WTC11 (cell line): ENCODE results near the gene ARHGAP15. TPM values are rescaled to one million over a fixed set of nuclear protein-coding genes. Genes with fewer than 3 reads are reported as not detected.

ENCODE experiments used
- ATAC-seq: fragments of 200-7000 bp; cut with Tn5 transposase; 2 replicates; pipeline ENCODE4 v1.10.0; 2021; ENCODE audit warnings: mild to moderate bottlenecking, moderate library complexity
- CTCF ChIA-PET: fragments of 300-600 bp; sonication (Branson Sonifier 250); formaldehyde crosslinking; loops from one replicate; lab custom pipeline; 2021; ENCODE audit warnings: antibody characterized with exemption; lab: Charles Lee
- POLR2A ChIA-PET: fragments of 350-600 bp; sonication (Branson Sonifier 250); formaldehyde crosslinking; loops from one replicate; lab custom pipeline; 2021; ENCODE audit warnings: antibody characterized with exemption; lab: Charles Lee
- DNase-seq: peaks from one replicate; pipeline ENCODE4 v3.0.0; 2021; ENCODE audit warnings: low spot score
- H3K27ac Mint-ChIP-seq: 2 replicates; pipeline ENCODE4 v1.8.0; 2021; ENCODE audit warnings: mixed read lengths
- H3K27me3 Mint-ChIP-seq: 2 replicates; pipeline ENCODE4 v1.8.0; 2021; ENCODE audit warnings: low read depth, mild to moderate bottlenecking, moderate library complexity, mixed read lengths
- H3K36me3 Mint-ChIP-seq: 2 replicates; pipeline ENCODE4 v1.8.0; 2021; ENCODE audit warnings: mixed read lengths
- H3K4me1 Mint-ChIP-seq: 2 replicates; pipeline ENCODE4 v1.8.0; 2022; ENCODE audit warnings: mixed read lengths
- H3K4me3 Mint-ChIP-seq: 2 replicates; pipeline ENCODE4 v1.8.0; 2021; ENCODE audit warnings: mild to moderate bottlenecking, moderate library complexity, mixed read lengths
- H3K9me3 Mint-ChIP-seq: 2 replicates; pipeline ENCODE4 v1.8.0; 2021; ENCODE audit warnings: mixed read lengths
- AR ChIP-seq: fragments of 250-450 bp; sonication (Bioruptor Pico); IDR thresholded peaks from 2 replicates; pipeline ENCODE4 v1.9.0; 2021; ENCODE audit warnings: mild to moderate bottlenecking
- CREM ChIP-seq: sonication (generic); formaldehyde crosslinking; IDR thresholded peaks from 2 replicates; pipeline ENCODE4 v1.8.1; 2022; ENCODE audit warnings: mild to moderate bottlenecking, missing genetic modification reagents, moderate library complexity
- ERG ChIP-seq: fragments of 250-450 bp; sonication (Bioruptor Pico); IDR thresholded peaks from 2 replicates; pipeline ENCODE4 v1.8.0; 2021; ENCODE audit warnings: mild to moderate bottlenecking
- GABPB1 ChIP-seq: sonication (generic); formaldehyde crosslinking; IDR thresholded peaks from 2 replicates; pipeline ENCODE4 v1.8.1; 2023; ENCODE audit warnings: mild to moderate bottlenecking, missing genetic modification reagents
- MLX ChIP-seq: sonication (generic); formaldehyde crosslinking; IDR thresholded peaks from 2 replicates; pipeline ENCODE4 v1.8.1; 2023; ENCODE audit warnings: mild to moderate bottlenecking, missing genetic modification reagents, moderate library complexity
- NFATC4 ChIP-seq: fragments of 250-450 bp; sonication (Bioruptor Pico); IDR thresholded peaks from 2 replicates; pipeline ENCODE4 v1.9.0; 2021; ENCODE audit warnings: mild to moderate bottlenecking
- NR3C1 ChIP-seq: sonication (generic); formaldehyde crosslinking; conservative IDR thresholded peaks from 2 replicates; pipeline ENCODE4 v1.8.1; 2023; ENCODE audit warnings: low read depth, mild to moderate bottlenecking, missing genetic modification reagents
- PRDM15 ChIP-seq: sonication (generic); formaldehyde crosslinking; IDR thresholded peaks from 2 replicates; pipeline ENCODE4 v1.8.0; 2022; ENCODE audit warnings: missing genetic modification reagents
- RELA ChIP-seq: sonication (generic); formaldehyde crosslinking; IDR thresholded peaks from 2 replicates; pipeline ENCODE4 v1.8.1; 2022; ENCODE audit warnings: missing genetic modification reagents, mild to moderate bottlenecking, borderline replicate concordance
- USF1 ChIP-seq: sonication (generic); formaldehyde crosslinking; IDR thresholded peaks from 2 replicates; pipeline ENCODE4 v1.8.0; 2022; ENCODE audit warnings: mild to moderate bottlenecking, missing genetic modification reagents
- ZNF219 ChIP-seq: sonication (generic); formaldehyde crosslinking; IDR thresholded peaks from 2 replicates; pipeline ENCODE4 v1.8.0; 2023; ENCODE audit warnings: missing genetic modification reagents, mild to moderate bottlenecking, borderline replicate concordance
- ZNF281 ChIP-seq: sonication (generic); formaldehyde crosslinking; IDR thresholded peaks from 2 replicates; pipeline ENCODE4 v1.8.0; 2023; ENCODE audit warnings: mild to moderate bottlenecking, missing genetic modification reagents
- ZNF671 ChIP-seq: fragments of 250-450 bp; sonication (Bioruptor Pico); IDR thresholded peaks from 2 replicates; pipeline ENCODE4 v1.8.0; 2021; ENCODE audit warnings: mild to moderate bottlenecking
- ZSCAN18 ChIP-seq: fragments of 250-450 bp; sonication (Bioruptor Pico); IDR thresholded peaks from 2 replicates; pipeline ENCODE4 v2.1.2; 2022; ENCODE audit warnings: mild to moderate bottlenecking, moderate library complexity
- total RNA-seq: library from RNA; stranded (reverse); gene quantifications from 3 replicates; pipeline ENCODE4 v1.2.3, GENCODE V29; 2021

Gene ARHGAP15
- total RNA-seq, 1 experiment from 2014 or later, result 0.28 TPM

- TF ChIP-seq NFATC4 (CRISPR knock-in tag) (no peak), ZNF219 (CRISPR knock-in tag) (no peak), ZSCAN18 (CRISPR knock-in tag) (no peak), RELA (no peak), ERG (CRISPR knock-in tag) (no peak), ZNF281 (CRISPR knock-in tag) (no peak)
- peaks cover 9% of the 10 kb centered on the region for H3K36me3 Mint-ChIP-seq
- no peaks in the 10 kb centered on the region for H3K27me3 Mint-ChIP-seq
- DNase-seq, result no peak
- ChIA-PET POLR2A (interaction anchor here (0.6 kb wide), 1 partner anchor 10 kb away, joined by 3 read pairs; no protein-coding TSS in a partner anchor), CTCF (interaction anchor here (0.6 to 1.2 kb wide), 2 partner anchors 78 kb away, joined by 3 to 4 read pairs; no protein-coding TSS in a partner anchor)
- H3K9me3 Mint-ChIP-seq, result peaks cover 10% of the 10 kb centered on the region
- H3K27ac Mint-ChIP-seq, result no peak overlapping the region
- no peak overlapping the region for H3K4me3 Mint-ChIP-seq
- peaks cover 7% of the 10 kb centered on the region for H3K4me1 Mint-ChIP-seq
- ATAC-seq, result no peak
Observed at GRCh38 chr2:143181494-143181893, 52.3 kb downstream of the ARHGAP15 start.

- ChIA-PET CTCF (interaction anchor here (1.2 kb wide), 1 partner anchor 77 kb away, joined by 4 read pairs; no protein-coding TSS in a partner anchor), POLR2A (no interaction called here)
- TF ChIP-seq CREM (CRISPR knock-in tag) (no peak), MLX (no peak), AR (no peak)
- TF ChIP-seq, all 79 proteins: peak for 0
- ATAC-seq, result no peak
- DNase-seq, result no peak
- H3K27ac Mint-ChIP-seq, result no peak overlapping the region
- peaks cover 6% of the 10 kb centered on the region; the same call in 1 of the 2 replicates for H3K4me1 Mint-ChIP-seq
- no peak overlapping the region for H3K4me3 Mint-ChIP-seq
- no peaks in the 10 kb centered on the region for H3K27me3 Mint-ChIP-seq
- peaks cover 10% of the 10 kb centered on the region for H3K9me3 Mint-ChIP-seq
- H3K36me3 Mint-ChIP-seq, result peaks cover 9% of the 10 kb centered on the region
Observed at GRCh38 chr2:143182649-143183048, 53.4 kb downstream of the ARHGAP15 start.

GRCh38 chr2:143183804-143184463 lies 54.7 kb downstream of the ARHGAP15 start:
- H3K4me3 Mint-ChIP-seq, result no peak overlapping the region
- POLR2A ChIA-PET, result no interaction called here
- no peak overlapping the region for H3K27ac Mint-ChIP-seq
- H3K27me3 Mint-ChIP-seq, result no peaks in the 10 kb centered on the region
- CTCF ChIA-PET, result interaction anchor here (1.0 kb wide), 1 partner anchor 100 kb away, joined by 3 read pairs; no protein-coding TSS in a partner anchor
- no peak for DNase-seq
- ATAC-seq, result no peak
- peaks cover 6% of the 10 kb centered on the region; the same call in 1 of the 2 replicates for H3K4me1 Mint-ChIP-seq
- H3K36me3 Mint-ChIP-seq, result peaks cover 9% of the 10 kb centered on the region
- H3K9me3 Mint-ChIP-seq, result peaks cover 10% of the 10 kb centered on the region
- TF ChIP-seq NR3C1 (CRISPR knock-in tag), result no peak
- TF ChIP-seq USF1 (CRISPR knock-in tag), result no peak
- TF ChIP-seq PRDM15 (CRISPR knock-in tag), result no peak
- no peak for TF ChIP-seq RELA
- no peak for TF ChIP-seq ERG (CRISPR knock-in tag)
- no peak for TF ChIP-seq GABPB1 (CRISPR knock-in tag)
- no peak for TF ChIP-seq NFATC4 (CRISPR knock-in tag)
- TF ChIP-seq ZNF671 (CRISPR knock-in tag), result no peak
